ENCODE results near the gene RBM33. TPM values are rescaled to one million over a fixed set of nuclear protein-coding genes. Genes with fewer than 3 reads are reported as not detected.

Gene RBM33
- total RNA-seq, 1 experiment from 2014 or later: 73.6 TPM

- Histone ChIP-seq H3K27ac (ENCODE audit: low read depth, low read length, poor library complexity, severe bottlenecking) (no peak overlapping the region), H3K27me3 (replicated peaks; ENCODE audit: insufficient read depth, low read depth, low read length, poor library complexity) (no peaks in the 10 kb centered on the region), H3K4me1 (ENCODE audit: insufficient read depth, low read length, poor library complexity, severe bottlenecking) (no peaks in the 10 kb centered on the region), H3K4me3 (ENCODE audit: low read depth, low read length, poor library complexity, severe bottlenecking) (no peak overlapping the region), H3K9me3 (ENCODE audit: low read depth, low read length, poor library complexity, severe bottlenecking) (no peaks in the 10 kb centered on the region), H3K36me3 (ENCODE audit: insufficient read depth, low read length, poor library complexity, severe bottlenecking) (peaks cover 56% of the 10 kb centered on the region)
- POLR2A ChIA-PET (ENCODE audit: low non-redundant PET): no interaction called here
- no TSS peak for BruUV-seq (replicated peaks)
- DNase-seq (ENCODE audit: low spot score): no peak
- CTCF ChIA-PET: interaction anchor here (0.5 kb wide), 1 partner anchor 21 kb away, joined by 4 read pairs; no protein-coding TSS in a partner anchor
- intact Hi-C loops (cut with micrococcal nuclease; ENCODE audit: unreplicated experiment): no loop called here
- TF ChIP-seq EZH2 (IDR thresholded peaks at IDR 0.05; ENCODE audit: borderline replicate concordance, low read depth, low read length, poor library complexity, severe bottlenecking) (no peak), CTCF (conservative IDR thresholded peaks at IDR 0.05; ENCODE audit: low read depth, low read length) (no peak)
Observed at GRCh38 chr7:155770241-155770640, 125.8 kb downstream of the RBM33 start.

- POLR2A ChIA-PET (ENCODE audit: low non-redundant PET): no interaction called here
- TF ChIP-seq CTCF (conservative IDR thresholded peaks at IDR 0.05; ENCODE audit: low read depth, low read length) (no peak), EZH2 (IDR thresholded peaks at IDR 0.05; ENCODE audit: borderline replicate concordance, low read depth, low read length, poor library complexity, severe bottlenecking) (no peak)
- H3K36me3 ChIP-seq (ENCODE audit: insufficient read depth, low read length, poor library complexity, severe bottlenecking): peaks cover 48% of the 10 kb centered on the region
- no peak overlapping the region for H3K27ac ChIP-seq (ENCODE audit: low read depth, low read length, poor library complexity, severe bottlenecking)
- intact Hi-C loops (cut with micrococcal nuclease; ENCODE audit: unreplicated experiment): no loop called here
- H3K4me1 ChIP-seq (ENCODE audit: insufficient read depth, low read length, poor library complexity, severe bottlenecking): no peaks in the 10 kb centered on the region
- H3K4me3 ChIP-seq (ENCODE audit: low read depth, low read length, poor library complexity, severe bottlenecking): no peak overlapping the region
- no peaks in the 10 kb centered on the region for H3K27me3 ChIP-seq (replicated peaks; ENCODE audit: insufficient read depth, low read depth, low read length, poor library complexity)
- CTCF ChIA-PET: interaction anchor here (0.8 kb wide), 1 partner anchor 174 kb away, joined by 8 read pairs; no protein-coding TSS in a partner anchor
- no peak for DNase-seq (ENCODE audit: low spot score)
- no peaks in the 10 kb centered on the region for H3K9me3 ChIP-seq (ENCODE audit: low read depth, low read length, poor library complexity, severe bottlenecking)
- no TSS peak for BruUV-seq (replicated peaks)
Observed at GRCh38 chr7:155773531-155773930, 129.1 kb downstream of the RBM33 start.

GRCh38 chr7:155774947-155775346 lies 130.5 kb downstream of the RBM33 start:
- no peak for DNase-seq (ENCODE audit: low spot score)
- no TSS peak for BruUV-seq (replicated peaks)
- Histone ChIP-seq H3K27me3 (replicated peaks; ENCODE audit: insufficient read depth, low read depth, low read length, poor library complexity) (no peaks in the 10 kb centered on the region), H3K36me3 (ENCODE audit: insufficient read depth, low read length, poor library complexity, severe bottlenecking) (peaks cover 38% of the 10 kb centered on the region), H3K9me3 (ENCODE audit: low read depth, low read length, poor library complexity, severe bottlenecking) (no peaks in the 10 kb centered on the region), H3K4me3 (ENCODE audit: low read depth, low read length, poor library complexity, severe bottlenecking) (no peak overlapping the region), H3K27ac (ENCODE audit: low read depth, low read length, poor library complexity, severe bottlenecking) (no peak overlapping the region), H3K4me1 (ENCODE audit: insufficient read depth, low read length, poor library complexity, severe bottlenecking) (no peaks in the 10 kb centered on the region)
- intact Hi-C loops (cut with micrococcal nuclease; ENCODE audit: unreplicated experiment): no loop called here
- POLR2A ChIA-PET (ENCODE audit: low non-redundant PET): no interaction called here
- CTCF ChIA-PET: no interaction called here
- TF ChIP-seq CTCF (conservative IDR thresholded peaks at IDR 0.05; ENCODE audit: low read depth, low read length) (no peak), EZH2 (IDR thresholded peaks at IDR 0.05; ENCODE audit: borderline replicate concordance, low read depth, low read length, poor library complexity, severe bottlenecking) (no peak)
